NCI-H2171 treated with DMSO at 0.1 percent for 48 hours (cell line): ENCODE results near the gene SCGB1A1.
"Not testable (repeated sequence)": the region's sequence is repeated elsewhere in the genome, so short reads cannot be mapped to it uniquely, and the experiment has no call there.

Source experiments
- DNase-seq: peaks from one replicate; lab custom pipeline; 2025; lab: John Stamatoyannopoulos, UW

The SCGB1A1 gene

DNA sequence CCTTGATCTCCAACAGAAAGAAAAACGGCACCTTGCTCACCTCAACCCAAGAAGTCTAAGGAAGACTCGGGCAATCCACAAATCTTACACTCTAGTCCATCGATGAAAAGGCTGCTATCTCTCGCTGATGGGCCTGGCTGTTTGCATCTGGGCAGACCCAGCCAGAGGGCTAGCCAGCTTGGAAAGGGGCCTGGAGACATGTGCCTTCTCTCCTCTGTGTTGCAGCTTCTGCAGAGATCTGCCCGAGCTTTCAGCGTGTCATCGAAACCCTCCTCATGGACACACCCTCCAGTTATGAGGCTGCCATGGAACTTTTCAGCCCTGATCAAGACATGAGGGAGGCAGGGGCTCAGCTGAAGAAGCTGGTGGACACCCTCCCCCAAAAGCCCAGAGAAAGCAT lies 3.2 kb downstream of the SCGB1A1 start:
- no peak for DNase-seq

DNA sequence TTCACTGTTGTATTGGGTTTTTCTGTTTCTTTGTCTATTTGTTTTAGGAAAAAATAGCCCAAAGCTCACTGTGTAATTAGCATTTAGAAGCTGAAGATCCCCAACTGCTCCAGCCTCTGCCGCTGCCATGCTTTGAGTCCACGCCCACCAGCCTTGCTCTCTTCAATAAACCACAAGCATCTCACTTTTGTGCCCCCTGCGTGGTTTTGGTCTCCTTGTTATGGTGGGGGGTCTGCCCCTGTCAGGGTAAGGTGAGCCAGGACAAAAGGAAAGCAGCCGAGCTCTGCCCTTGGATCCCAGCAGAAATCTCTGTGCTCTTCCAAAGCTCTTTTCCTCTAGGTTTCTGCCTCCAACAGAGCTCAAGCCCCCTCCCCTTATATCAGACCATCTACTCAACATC lies 4.2 kb downstream of the SCGB1A1 start:
- no peak for DNase-seq

DNA sequence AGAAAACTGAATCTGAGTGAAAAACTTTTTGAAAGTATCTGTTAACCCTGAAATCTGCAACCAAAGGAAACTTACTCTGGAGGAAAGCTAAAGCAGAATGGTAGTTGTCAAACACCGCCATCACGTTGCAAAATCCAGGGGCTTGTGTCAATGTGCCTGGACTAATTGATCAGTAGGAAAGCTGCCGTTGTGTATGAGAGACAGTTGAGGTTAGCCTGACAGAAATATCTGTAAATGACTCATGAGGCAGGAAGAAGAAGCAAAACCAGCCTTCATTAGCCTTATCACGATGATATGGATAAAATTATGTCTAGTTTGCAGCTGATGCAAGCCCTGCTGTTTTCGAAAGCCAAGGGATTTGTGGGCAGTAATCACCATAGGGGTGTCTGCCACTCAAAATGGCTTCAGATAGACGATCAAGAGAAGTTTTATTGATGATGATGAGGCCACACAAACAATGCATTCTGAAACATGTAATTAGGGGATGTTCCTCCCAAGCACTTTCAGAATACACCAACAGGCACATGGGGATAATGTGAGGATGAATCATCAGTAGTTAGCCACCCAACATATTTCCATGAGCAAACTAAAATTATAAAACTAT lies 8.9 kb downstream of the SCGB1A1 start:
- DNase-seq: no peak

DNA sequence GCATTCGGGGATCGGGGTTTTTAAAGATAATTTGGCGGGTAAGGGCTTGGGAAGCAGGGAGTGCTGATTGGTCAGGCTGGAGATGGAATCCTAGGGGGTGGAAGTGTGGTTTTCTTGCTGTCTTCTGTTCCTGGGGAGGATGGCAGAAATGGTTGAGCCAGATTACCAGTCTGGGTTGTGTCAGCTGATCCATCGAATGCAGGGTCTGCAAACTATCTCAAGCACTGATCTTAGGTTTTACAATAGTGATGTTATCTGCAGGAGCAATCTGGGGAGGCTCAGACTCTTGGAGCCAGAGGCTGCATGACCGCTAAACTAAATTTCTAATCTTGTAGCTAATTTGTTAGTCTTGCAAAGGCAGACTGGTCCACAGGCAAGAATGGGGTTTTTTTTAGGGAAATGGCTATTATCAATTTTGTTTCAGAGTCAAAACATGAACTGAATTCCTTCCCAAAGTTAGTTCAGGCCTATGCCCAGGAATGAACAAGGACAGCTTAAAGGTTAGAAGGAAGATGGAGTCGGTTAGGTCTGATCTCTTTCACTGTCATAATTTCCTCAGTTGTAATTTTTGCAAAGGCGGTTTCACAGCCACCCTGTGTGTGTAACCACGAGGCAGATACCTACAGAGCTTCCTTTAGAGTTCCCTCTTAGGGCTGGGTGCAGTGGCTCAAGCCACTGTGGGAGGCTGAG lies 10.2 kb downstream of the SCGB1A1 start:
- DNase-seq: no peak

DNA sequence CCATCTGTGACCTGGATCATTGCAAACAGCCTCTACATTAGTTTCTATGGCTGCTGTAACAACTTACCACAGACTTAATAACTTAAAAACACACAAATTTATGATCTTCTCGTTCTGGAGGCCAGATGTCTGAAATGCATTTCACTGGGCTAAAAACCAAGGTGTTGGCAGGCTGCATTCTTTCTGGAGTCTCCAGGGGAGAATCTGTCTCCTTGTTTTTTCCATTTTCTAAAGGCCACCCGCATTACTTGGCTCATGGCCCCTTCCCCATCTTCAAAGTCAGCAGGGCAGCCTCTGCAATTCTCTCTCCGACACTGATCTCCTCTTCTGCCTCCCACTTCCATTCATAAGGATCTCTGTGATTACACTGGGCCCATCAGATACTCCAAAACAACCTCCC lies 11.6 kb downstream of the SCGB1A1 start:
- DNase-seq: no peak

DNA sequence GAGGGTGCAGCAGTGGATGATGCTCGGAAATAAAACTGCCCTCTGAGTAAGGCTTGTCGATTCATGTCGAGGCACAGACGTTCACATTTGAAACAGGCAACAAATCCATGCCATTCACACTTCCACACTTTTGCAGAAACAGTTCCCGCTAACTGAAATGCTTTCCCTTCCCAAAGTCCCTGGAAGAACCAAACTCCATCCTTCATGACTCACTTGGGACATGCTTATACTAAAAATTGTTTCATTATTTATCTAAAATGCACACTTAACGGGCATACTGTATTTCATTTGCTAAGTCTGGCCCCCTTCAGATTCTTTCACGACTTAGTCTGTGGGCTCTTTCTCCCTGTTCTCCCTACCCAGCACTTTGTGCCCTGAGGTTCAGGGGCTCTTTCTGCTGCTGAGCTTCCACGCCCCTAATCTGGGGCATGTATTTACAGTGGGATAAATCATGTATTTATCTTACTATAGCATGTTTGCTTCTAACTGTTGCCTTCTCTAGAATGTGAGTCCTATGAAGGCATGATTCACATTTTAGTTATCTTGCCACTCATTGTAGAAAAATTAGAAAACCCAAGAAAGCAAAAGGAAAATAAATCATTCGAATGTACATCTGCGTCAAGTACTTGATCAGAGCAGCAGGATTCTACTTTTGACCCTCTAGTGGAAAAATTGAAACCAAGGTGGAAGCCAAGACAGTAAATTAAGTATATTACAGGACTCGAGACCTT lies 12.5 kb downstream of the SCGB1A1 start:
- no peak for DNase-seq

DNA sequence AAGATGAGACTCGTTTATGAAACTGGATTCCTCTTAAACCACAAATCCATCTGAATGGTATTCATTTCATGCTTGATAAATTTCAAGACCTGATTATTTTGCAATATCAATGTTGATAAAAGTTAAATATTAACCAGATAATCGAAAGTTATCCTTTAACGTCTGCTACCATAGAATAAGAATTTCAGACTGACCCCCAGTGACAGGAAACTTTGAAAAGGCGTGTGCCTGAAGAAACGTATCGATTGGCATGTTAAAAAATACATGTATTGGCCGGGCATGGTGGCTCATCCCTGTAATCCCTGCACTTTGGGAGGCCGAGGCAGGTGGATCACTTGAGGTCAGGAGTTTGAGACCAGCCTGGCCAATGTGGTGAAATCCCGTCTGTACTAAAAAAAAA lies 13.9 kb downstream of the SCGB1A1 start:
- DNase-seq: no peak

DNA sequence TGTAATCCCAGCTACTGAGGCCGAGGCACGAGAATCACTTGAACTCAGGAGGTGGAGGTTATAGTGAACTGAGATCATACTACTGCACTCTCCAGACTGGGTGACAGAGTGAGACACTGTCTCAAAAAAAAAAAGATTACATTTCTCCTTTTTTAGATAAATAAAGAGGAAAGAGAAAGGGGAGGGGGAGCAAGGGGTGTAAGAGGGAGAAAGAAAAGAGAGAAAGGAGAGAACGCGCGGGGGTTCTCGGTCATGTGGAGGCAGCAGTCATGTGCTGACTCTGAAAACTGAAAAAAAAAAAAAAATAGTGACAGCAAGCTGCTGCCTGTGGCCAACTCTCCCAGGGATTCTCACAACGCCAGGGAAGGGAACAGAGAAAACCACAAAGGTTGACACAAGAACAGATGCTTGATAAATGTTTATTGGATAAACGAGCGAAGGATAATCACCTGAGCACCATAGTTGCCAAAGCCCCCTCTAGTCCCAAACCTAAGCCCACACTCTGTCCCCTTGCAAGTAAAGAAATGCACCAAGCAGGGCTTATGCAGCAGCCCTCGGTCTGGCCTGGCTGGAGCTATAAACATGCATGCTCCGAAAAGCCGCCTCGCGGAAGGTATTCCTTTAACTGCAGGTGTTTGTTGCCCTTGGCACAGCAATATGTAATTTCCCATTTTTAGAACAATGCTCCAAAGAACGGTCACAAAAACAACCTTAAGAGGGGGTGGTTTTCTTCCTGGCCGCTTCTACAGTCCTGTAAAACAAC lies 14.5 kb downstream of the SCGB1A1 start:
- peak; percentile 90 for DNase-seq

DNA sequence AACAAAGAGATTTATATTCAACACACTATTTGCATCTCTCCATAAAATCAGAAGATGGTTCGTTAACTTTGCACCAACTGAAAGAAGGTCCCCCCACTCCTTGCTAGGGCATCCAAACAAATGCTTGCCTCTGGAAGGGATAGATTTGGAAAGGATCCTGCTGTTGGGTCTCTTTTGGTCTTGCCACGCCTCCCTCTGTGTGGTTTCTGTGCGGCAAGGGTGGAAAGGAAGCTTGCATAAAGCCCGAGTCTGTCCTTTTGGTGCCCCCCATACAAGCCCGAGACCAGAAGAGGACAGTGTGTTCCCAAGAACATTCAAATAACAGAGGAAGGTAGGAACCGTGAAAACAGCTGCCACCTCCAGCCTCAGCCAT lies 15.1 kb downstream of the SCGB1A1 start:
- DNase-seq: peak; percentile 55

DNA sequence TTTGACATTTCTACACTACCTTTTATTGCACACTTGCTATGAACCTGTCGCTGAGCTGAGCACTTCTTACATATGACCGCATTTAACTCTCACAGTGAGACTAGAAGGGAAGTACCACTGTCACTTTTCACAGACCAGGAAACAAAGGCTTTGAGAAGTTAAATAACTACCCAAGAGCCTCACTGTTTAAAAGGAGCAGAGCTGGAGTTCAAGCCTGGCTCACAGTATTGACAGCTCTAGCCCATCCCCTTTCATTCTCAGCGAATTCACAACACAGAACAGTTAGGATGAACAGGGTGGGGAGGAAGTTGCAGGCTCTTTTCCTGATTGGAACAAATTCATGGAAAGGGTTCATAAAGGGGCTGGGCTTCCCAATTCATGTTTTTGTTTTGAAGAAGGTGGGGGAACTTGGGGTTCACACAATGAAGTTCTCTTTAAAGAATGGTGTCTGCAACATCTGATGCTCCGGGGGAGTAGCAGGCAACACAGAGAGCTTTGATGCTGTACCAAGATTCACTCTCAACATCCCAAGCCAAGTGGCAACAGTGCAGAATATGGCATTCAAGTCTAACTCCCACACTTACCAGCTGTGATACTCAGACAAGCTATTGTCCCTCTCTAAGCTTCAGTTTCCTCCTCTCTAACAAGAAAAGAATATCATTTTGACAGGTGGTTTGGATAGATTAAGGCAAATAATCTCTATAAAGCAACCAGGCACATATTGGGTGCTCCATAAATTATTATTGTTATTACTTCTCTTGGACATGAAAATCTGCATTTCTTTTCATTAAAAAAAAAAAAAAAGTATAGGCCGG lies 17.2 kb downstream of the SCGB1A1 start:
- DNase-seq: no peak

DNA sequence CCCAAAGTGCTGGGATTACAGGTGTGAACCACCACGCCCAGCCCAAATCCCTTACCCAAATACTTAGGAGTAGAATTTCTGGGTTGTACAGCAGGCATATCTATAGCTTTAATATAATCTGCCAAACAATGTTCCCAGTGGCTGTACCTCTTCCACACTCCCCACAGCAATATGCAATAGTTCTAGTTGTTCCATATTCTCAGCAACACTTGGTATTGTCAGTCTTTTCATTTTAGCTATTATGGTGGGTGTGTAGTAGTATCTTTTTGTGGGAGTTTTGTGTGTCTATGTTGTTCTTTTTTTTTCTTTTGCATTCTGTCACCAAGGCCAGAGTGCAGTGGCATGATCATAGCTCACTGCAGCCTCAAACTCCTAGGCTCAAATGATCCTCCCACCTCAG lies 18.8 kb downstream of the SCGB1A1 start:
- DNase-seq: no peak

DNA sequence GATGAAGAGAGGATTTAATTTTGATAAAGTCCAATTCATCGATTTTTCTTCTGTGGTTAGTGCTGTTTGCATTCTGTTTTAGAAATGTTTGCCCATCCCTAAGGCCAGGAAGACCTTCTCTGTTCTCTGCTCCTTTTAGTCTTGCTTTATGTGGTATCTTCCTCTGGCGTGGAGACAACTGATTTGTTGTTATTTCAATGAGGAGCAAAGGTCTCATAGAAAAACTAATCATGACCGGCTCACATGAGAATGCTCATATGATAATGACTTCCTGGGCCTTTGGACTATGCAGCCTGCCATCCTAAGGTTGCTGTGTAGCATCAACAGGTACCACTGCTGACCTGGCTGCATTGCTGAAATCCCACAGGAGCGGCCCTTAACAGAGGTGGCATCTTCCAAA lies 19.8 kb downstream of the SCGB1A1 start:
- DNase-seq: no peak

DNA sequence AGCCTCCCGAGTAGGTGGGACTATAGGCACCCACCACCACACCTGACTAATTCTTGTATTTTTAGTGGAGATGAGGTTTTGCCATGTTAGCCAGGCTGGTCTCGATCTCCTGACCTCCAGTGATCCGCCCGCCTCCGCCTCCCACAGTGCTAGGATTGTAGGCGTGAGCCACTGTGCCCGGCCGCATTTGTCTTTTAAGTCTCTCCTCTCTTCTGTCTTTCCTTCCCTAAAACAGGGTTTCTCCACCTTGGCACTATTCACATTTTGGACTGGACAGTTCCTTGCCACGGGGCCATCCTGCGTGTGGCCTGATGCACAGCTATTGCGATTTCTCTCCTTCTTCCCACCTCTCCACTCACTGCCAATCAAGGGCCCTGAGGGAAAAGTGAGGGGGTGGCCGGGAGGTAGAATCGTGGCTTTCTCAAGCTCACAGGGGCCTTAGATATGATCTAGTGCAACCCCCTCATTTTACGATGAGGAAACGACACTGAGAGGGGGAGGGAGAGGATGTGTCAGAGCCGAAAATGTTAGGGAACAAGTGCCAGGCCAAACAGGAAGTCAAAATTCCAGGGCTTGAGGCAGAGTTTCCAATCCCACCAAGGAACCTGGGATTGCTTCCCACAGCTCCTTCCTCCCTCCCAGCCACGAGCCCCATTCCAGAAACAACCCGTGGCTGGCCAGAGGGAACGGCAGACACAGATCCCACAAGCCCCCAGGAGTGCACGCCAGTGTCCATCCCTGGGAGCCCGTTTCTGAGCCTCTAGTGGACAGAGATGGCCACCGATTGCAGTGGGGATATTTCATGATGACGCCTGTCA lies 21.2 kb downstream of the SCGB1A1 start:
- no peak for DNase-seq

DNA sequence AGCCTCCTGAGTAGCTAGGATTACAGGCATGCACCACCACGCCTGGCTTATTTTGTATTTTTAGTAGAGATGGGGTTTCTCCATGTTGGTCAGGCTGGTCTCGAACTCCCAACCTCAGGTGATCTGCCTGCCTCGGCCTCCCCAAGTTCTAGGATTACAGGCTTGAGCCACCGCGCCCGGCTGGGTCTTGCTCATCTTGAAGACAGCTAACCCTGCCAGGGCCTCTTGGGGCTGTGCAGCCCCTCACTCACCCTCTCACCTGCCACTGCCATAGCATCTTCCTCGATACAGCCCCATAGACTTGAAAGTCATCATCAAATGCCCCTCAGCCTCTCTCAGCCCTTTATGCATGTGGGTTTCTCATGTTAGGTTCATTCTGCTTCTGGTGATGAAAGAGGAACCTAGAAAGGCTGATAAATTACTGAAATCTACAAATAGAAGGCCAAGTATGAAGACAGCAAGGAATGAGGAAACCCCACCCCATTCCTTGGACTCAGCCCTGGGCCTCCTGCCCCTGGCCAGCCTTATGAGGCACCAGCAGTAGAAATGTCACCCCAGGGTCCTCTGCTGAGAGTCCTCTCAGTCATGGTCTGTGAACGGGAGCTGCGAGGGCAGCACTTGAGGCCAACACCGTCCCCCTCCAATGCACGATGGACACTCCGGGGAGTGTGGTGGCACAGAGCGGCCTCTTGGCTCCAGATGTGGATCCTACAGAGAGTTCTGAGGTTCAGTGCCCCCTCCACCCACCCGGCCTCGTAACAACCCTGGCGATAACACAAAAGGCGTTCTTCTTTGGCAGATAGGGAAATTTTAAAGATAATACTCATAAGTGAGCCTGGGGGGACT lies 24.8 kb downstream of the SCGB1A1 start:
- DNase-seq: no peak

DNA sequence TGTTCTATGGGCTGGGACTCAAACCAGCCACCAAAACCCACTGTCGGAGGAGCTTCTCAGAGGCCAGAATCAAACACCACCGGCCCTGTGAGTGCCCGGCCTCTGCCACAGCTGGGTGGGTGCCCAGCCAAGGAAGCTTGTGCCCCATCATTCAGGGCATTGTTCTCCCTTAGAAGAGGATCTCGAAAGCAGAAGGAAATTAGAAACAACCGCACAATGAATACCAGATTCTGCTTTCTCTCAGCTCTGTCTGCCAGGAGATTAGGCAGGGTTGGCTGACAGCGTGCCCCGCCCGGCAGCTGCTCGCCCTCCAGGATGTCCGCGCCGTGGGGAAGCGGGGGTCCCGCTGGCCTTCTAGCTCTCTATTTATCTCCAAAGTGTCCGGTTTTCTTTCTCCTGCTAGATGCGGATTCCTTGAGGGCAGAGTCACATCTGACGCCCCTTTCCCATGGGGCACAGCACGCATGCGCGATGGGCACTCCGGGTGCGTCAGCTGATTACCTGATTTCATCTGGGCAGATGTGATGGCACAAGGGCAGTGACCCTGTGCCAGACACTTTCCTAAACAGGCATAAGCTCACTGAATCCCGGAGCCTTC lies 25.5 kb downstream of the SCGB1A1 start:
- peak; percentile 72 for DNase-seq

DNA sequence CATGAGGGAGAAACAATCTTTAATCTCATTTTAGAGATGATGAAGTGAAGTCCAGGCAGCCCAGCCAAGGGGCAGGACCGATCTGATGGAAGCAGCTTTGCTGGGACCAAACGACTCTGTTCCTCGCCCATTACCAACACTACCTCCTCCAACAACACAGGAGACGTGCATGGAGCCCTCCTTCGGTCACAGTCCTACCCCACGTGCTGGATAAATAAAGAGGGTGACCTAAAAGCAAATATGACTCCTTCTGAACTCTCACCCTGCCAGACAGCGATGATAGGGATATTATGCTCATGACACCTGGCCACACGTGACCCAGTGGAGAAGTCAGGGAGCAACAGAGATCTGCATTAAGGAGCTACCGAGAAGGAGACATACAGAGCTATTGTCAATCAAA lies 26.0 kb downstream of the SCGB1A1 start:
- DNase-seq: no peak

DNA sequence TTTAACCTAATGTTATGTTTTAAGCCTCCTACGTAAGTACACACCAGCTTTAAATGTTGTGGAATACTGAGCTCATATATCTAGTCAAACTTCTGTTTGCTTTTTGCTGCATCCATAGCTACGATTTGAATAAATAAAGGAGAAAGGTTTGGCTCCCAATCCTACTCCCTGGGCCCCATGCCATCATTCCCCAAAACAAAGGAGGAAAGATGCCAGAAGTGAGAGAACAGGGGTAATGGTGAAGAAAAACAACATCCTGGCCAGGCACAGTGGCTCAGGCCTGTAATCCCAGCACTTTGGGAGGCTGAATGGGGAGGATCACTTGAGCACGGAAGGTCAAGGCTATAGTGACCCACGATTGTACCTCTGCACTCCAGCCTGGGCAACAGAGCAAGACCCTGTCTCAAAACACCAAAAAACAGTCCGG lies 26.5 kb downstream of the SCGB1A1 start:
- no peak for DNase-seq

DNA sequence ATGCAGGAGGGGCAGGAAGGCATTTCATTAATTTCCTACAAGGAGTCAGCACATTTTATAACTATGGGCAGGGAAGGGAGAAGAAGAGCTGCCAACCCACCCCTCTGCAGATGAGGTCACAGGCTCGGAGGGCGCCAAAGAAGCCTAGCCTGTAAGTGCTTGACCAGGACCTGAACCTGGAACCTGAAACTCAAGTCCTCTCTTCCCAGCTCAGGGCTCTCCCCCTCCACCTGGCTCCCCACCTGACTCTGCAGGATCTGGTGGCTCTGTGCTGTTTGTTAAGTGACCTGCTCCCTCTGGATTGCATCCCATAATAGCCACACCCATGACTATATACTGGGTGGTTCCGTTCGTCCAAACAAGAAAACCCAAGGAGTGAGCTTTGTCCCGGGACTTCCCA lies 27.3 kb downstream of the SCGB1A1 start:
- DNase-seq: no peak

DNA sequence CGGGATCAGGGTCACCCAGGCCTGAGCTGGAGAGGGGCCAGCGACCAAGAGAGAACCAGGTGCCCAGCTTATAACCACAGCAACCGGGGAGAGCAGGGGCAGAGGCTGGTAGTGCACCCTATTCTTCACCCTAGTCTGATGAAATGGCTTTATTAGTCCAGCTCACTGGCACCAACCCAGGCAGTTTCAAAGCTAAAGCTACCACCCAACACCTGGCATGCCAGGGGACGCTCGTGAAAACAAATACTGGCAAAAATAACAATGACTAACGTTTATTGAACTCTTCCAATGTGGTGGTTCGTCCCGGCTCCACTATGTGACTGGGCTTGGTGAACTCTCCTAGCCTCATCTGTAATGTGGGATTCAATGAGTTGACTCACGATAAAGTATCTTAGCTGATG lies 30.6 kb downstream of the SCGB1A1 start:
- DNase-seq: no peak

DNA sequence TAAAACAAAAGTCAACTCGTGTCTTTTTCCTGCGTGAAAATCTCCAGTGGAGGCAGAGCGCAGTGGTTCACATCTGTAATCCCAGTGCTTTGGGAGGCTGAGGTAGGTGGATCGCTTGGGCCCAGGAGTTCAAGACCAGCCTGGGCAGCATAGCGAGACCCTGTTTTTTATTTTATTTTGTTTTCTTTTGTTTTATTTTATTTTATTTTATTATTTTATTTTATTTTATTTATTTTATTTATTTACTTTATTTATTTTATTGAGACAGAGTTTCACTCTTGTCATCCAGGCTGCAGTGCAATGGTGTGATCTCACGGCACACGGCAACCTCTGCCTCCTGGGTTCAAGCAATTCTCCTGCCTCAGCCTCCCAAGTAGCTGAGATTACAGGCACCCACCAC lies 31.1 kb downstream of the SCGB1A1 start:
- DNase-seq: not testable (repeated sequence)
